Measurements from ENCODE around the gene VWA8.

DNA sequence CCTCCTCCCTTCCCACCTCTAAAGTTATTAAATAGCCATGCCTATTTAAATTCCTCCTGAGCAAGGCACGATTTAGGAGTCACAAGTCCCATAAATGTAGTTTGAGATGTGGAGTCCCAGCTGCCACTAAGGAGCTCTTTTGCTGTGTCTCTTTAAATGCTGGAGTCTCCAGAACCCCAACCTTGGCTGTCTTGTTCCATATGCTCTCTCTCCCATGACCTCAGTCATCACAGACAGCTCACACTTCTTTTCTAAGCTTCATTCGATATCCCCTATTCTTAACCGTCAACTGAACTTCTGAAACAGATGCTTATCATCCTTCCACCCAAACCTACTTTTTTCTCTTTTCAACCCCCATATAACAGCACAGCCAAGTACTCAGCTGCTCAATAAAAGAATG is 197.1 kb downstream of the VWA8 start:
- TF ChIP-seq, protein P1, sequence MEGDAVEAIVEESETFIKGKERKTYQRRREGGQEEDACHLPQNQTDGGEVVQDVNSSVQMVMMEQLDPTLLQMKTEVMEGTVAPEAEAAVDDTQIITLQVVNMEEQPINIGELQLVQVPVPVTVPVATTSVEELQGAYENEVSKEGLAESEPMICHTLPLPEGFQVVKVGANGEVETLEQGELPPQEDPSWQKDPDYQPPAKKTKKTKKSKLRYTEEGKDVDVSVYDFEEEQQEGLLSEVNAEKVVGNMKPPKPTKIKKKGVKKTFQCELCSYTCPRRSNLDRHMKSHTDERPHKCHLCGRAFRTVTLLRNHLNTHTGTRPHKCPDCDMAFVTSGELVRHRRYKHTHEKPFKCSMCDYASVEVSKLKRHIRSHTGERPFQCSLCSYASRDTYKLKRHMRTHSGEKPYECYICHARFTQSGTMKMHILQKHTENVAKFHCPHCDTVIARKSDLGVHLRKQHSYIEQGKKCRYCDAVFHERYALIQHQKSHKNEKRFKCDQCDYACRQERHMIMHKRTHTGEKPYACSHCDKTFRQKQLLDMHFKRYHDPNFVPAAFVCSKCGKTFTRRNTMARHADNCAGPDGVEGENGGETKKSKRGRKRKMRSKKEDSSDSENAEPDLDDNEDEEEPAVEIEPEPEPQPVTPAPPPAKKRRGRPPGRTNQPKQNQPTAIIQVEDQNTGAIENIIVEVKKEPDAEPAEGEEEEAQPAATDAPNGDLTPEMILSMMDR (IDR thresholded peaks at IDR 0.05; ENCODE audit: low read depth, low read length, poor library complexity, severe bottlenecking): no peak
- no peak for TF ChIP-seq EZH2phosphoT487 (IDR thresholded peaks at IDR 0.05; ENCODE audit: borderline replicate concordance, low read length)
